ENCODE data around the gene SORT1.
"Not testable (repeated sequence)": the region's sequence is repeated elsewhere in the genome, so short reads cannot be mapped to it uniquely, and the experiment has no call there.

The SORT1 gene

GRCh38 chr1:109379422-109379821 lies 18.3 kb downstream of the SORT1 start:
- no peak for DNase-seq

- no peak for DNase-seq
Observed at GRCh38 chr1:109377698-109378097, 20.0 kb downstream of the SORT1 start.

GRCh38 chr1:109373696-109374095 lies 24.0 kb downstream of the SORT1 start:
- DNase-seq: not testable (repeated sequence)

GRCh38 chr1:109373126-109373525 lies 24.6 kb downstream of the SORT1 start:
- DNase-seq: no peak

GRCh38 chr1:109372281-109372680 lies 25.4 kb downstream of the SORT1 start:
- DNase-seq: no peak

- peak in 1 of 5 experiments; percentile 41 for DNase-seq
Observed at GRCh38 chr1:109371341-109371739, 26.4 kb downstream of the SORT1 start.

- no peak for DNase-seq
Observed at GRCh38 chr1:109370712-109371340, 26.9 kb downstream of the SORT1 start.

- DNase-seq: no peak
Observed at GRCh38 chr1:109369167-109369746, 28.5 kb downstream of the SORT1 start.

- DNase-seq: no peak
Observed at GRCh38 chr1:109368464-109368863, 29.3 kb downstream of the SORT1 start.

- DNase-seq: no peak
Observed at GRCh38 chr1:109367626-109368025, 30.1 kb downstream of the SORT1 start.

GRCh38 chr1:109365642-109366204 lies 32.0 kb downstream of the SORT1 start:
- no peak for DNase-seq

- no peak for DNase-seq
Observed at GRCh38 chr1:109361649-109362048, 36.1 kb downstream of the SORT1 start.

GRCh38 chr1:109361069-109361468 lies 36.6 kb downstream of the SORT1 start:
- no peak for DNase-seq

- DNase-seq: no peak
Observed at GRCh38 chr1:109357616-109358015, 40.1 kb downstream of the SORT1 start.

GRCh38 chr1:109356915-109357314 lies 40.8 kb downstream of the SORT1 start:
- DNase-seq: no peak

GRCh38 chr1:109356505-109356904 lies 41.2 kb downstream of the SORT1 start:
- no peak for DNase-seq

- no peak for DNase-seq
Observed at GRCh38 chr1:109354929-109355328, 42.8 kb downstream of the SORT1 start.

- DNase-seq: no peak
Observed at GRCh38 chr1:109351457-109351856, 46.3 kb downstream of the SORT1 start.

GRCh38 chr1:109350655-109351054 lies 47.1 kb downstream of the SORT1 start:
- DNase-seq: no peak

GRCh38 chr1:109350182-109350581 lies 47.5 kb downstream of the SORT1 start:
- no peak for DNase-seq

- DNase-seq: no peak
Observed at GRCh38 chr1:109347511-109347910, 50.2 kb downstream of the SORT1 start.

- DNase-seq: no peak
Observed at GRCh38 chr1:109341944-109342930, 55.5 kb downstream of the SORT1 start.

GRCh38 chr1:109338608-109339007 lies 59.1 kb downstream of the SORT1 start:
- DNase-seq: no peak

Data from T-helper 2 cell (primary cell).